ENCODE measurements around the gene THAP4. TPM values are rescaled to one million over a fixed set of nuclear protein-coding genes. Genes with fewer than 3 reads are reported as not detected.

Gene THAP4
- total RNA-seq, 2 donors from 2014 or later = 54.6 to 66.1 TPM

DNA sequence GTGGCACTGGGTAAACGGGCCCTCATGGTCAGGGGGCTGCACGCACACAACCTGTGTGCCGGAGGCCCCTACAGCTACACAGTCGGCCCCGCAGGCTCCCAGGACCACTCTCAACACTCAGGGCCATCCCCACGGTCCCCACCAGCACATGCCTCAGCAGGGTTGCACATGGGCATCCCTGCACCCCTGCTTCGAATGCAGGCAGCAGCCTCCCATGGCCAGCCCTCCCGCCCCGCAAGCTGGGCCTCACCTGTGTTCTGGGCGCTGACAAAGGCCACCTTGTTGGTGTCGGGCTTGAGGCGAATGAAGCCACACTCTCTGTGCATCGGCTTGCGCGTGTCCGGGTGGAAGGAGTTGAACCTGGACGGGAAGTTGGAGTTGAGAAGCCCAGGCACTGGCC is 34.2 kb downstream of the THAP4 start:
- Histone ChIP-seq H3K9me3 (ENCODE audit: control insufficient read depth, low read length) (no peaks in the 10 kb centered on the region), H3K27me3 (ENCODE audit: control insufficient read depth, insufficient read depth, low read length, poor library complexity, severe bottlenecking) (no peaks in the 10 kb centered on the region), H3K36me3 (ENCODE audit: control insufficient read depth, insufficient read depth, low read length) (peaks cover 45% of the 10 kb centered on the region), H3K27ac (ENCODE audit: low read depth, low read length) (no peak overlapping the region), H3K4me3 (ENCODE audit: low read length) (no peak overlapping the region), H3K4me1 (ENCODE audit: control insufficient read depth, insufficient read depth, low read length) (no peaks in the 10 kb centered on the region), H3K9ac (ENCODE audit: extremely low read depth, low read length, poor library complexity, severe bottlenecking) (no peak overlapping the region)
- no peak overlapping the region for H3K4me3 Mint-ChIP-seq
- TF ChIP-seq, protein P1, sequence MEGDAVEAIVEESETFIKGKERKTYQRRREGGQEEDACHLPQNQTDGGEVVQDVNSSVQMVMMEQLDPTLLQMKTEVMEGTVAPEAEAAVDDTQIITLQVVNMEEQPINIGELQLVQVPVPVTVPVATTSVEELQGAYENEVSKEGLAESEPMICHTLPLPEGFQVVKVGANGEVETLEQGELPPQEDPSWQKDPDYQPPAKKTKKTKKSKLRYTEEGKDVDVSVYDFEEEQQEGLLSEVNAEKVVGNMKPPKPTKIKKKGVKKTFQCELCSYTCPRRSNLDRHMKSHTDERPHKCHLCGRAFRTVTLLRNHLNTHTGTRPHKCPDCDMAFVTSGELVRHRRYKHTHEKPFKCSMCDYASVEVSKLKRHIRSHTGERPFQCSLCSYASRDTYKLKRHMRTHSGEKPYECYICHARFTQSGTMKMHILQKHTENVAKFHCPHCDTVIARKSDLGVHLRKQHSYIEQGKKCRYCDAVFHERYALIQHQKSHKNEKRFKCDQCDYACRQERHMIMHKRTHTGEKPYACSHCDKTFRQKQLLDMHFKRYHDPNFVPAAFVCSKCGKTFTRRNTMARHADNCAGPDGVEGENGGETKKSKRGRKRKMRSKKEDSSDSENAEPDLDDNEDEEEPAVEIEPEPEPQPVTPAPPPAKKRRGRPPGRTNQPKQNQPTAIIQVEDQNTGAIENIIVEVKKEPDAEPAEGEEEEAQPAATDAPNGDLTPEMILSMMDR (conservative IDR thresholded peaks at IDR 0.05) = no peak
- H3K27me3 Mint-ChIP-seq (ENCODE audit: insufficient read depth) = no peaks in the 10 kb centered on the region
- H3K27ac Mint-ChIP-seq = no peak overlapping the region
- no peak for DNase-seq
- 96 to 98% methylated on average over 8 to 17 of the region's 17 CpGs for WGBS, 2 experiments (ENCODE audit: insufficient coverage in 1 of 2, insufficient read length in 1 of 2)
- no peaks in the 10 kb centered on the region for H3K9me3 Mint-ChIP-seq
- peaks cover 52% of the 10 kb centered on the region for H3K36me3 Mint-ChIP-seq (ENCODE audit: low read depth)
- H3K4me1 Mint-ChIP-seq = no peaks in the 10 kb centered on the region

DNA sequence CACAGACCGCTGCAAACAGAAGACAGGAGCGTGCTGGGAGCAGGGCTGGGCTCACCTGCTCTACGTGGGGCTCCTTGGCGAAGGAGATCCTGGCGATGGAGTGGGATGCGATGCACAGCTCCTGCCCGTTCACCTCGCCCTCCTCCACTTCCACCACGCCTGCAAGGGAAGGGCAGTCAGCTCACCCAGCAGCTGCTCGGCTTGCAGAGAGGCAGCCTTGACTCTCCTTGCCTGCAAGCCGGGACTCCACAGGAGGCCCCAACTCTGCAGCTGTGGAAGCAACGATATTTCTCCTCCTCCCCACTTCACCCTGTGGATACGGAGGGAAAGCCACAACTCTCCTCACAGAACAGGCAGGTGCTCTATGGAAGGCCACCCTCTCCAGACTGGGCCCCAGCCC is 35.1 kb downstream of the THAP4 start:
- Histone ChIP-seq H3K4me1 (ENCODE audit: control insufficient read depth, insufficient read depth, low read length) (no peaks in the 10 kb centered on the region), H3K9ac (ENCODE audit: extremely low read depth, low read length, poor library complexity, severe bottlenecking) (no peak overlapping the region), H3K27me3 (ENCODE audit: control insufficient read depth, insufficient read depth, low read length, poor library complexity, severe bottlenecking) (no peaks in the 10 kb centered on the region), H3K27ac (ENCODE audit: low read depth, low read length) (no peak overlapping the region), H3K9me3 (ENCODE audit: control insufficient read depth, low read length) (no peaks in the 10 kb centered on the region), H3K36me3 (ENCODE audit: control insufficient read depth, insufficient read depth, low read length) (peaks cover 48% of the 10 kb centered on the region), H3K4me3 (ENCODE audit: low read length) (no peak overlapping the region)
- no peaks in the 10 kb centered on the region for H3K27me3 Mint-ChIP-seq (ENCODE audit: insufficient read depth)
- H3K27ac Mint-ChIP-seq = no peak overlapping the region
- no peak for DNase-seq
- H3K36me3 Mint-ChIP-seq (ENCODE audit: low read depth) = peaks cover 57% of the 10 kb centered on the region
- no peak overlapping the region for H3K4me3 Mint-ChIP-seq
- H3K9me3 Mint-ChIP-seq = no peaks in the 10 kb centered on the region
- WGBS, 2 experiments (ENCODE audit: insufficient coverage in 1 of 2, insufficient read length in 1 of 2) = 93% methylated on average over 7 to 13 of the region's 13 CpGs
- H3K4me1 Mint-ChIP-seq = no peaks in the 10 kb centered on the region
- TF ChIP-seq, protein P1 (conservative IDR thresholded peaks at IDR 0.05) = no peak

GRCh38 chr2:241599615-241600014 is 37.3 kb downstream of the THAP4 start:
- no peaks in the 10 kb centered on the region for H3K4me1 ChIP-seq (ENCODE audit: control insufficient read depth, insufficient read depth, low read length)
- no peak overlapping the region for H3K27ac ChIP-seq (ENCODE audit: low read depth, low read length)
- no peak overlapping the region for H3K4me3 ChIP-seq (ENCODE audit: low read length)
- Mint-ChIP-seq H3K9me3 (no peaks in the 10 kb centered on the region), H3K4me1 (no peaks in the 10 kb centered on the region), H3K27ac (no peak overlapping the region), H3K27me3 (ENCODE audit: insufficient read depth) (no peaks in the 10 kb centered on the region), H3K4me3 (no peak overlapping the region), H3K36me3 (ENCODE audit: low read depth) (peaks cover 58% of the 10 kb centered on the region)
- DNase-seq = no peak
- H3K36me3 ChIP-seq (ENCODE audit: control insufficient read depth, insufficient read depth, low read length) = peaks cover 40% of the 10 kb centered on the region
- no peaks in the 10 kb centered on the region for H3K27me3 ChIP-seq (ENCODE audit: control insufficient read depth, insufficient read depth, low read length, poor library complexity, severe bottlenecking)
- TF ChIP-seq, protein P1 (conservative IDR thresholded peaks at IDR 0.05) = no peak
- no peaks in the 10 kb centered on the region for H3K9me3 ChIP-seq (ENCODE audit: control insufficient read depth, low read length)
- H3K9ac ChIP-seq (ENCODE audit: extremely low read depth, low read length, poor library complexity, severe bottlenecking) = no peak overlapping the region
- WGBS, 2 experiments (ENCODE audit: insufficient coverage in 1 of 2, insufficient read length in 1 of 2) = 95 to 96% methylated on average over 6 of the region's 6 CpGs

Measured in endodermal cell (in vitro differentiated cells).